Activated naive CD4-positive, alpha-beta T cell treated with anti-CD3 and anti-CD28 coated beads, Interleukin-2, amount 50 U/mL, for 72 hours (primary cell): ENCODE results near the gene IL13. TPM values are rescaled to one million over a fixed set of nuclear protein-coding genes. Genes with fewer than 3 reads are reported as not detected.

Source experiments
- ATAC-seq, 2 donors: fragments of 150-1000 bp; cut with Tn5 transposase; 2 replicates each; pipeline ENCODE4 v1.10.0; 2021; ENCODE audit warnings: mild to moderate bottlenecking in 2 of 2, moderate library complexity in 2 of 2
- DNase-seq, 2 donors: peaks; one replicate each; pipeline ENCODE4 v3.0.0; 2021 to 2022; ENCODE audit warnings: low spot score in 2 of 2
- H3K27ac Mint-ChIP-seq, 2 donors: one replicate each; pipeline ENCODE4 v1.8.0; 2022; ENCODE audit warnings: mild to moderate bottlenecking in 2 of 2, mixed read lengths in 2 of 2
- H3K36me3 Mint-ChIP-seq, 2 donors: one replicate each; pipeline ENCODE4 v1.8.0; 2022; ENCODE audit warnings: mixed read lengths in 2 of 2
- H3K9me3 Mint-ChIP-seq, 2 donors: one replicate each; pipeline ENCODE4 v1.8.0; 2022; ENCODE audit warnings: mixed read lengths in 2 of 2
- total RNA-seq, 2 donors: library from RNA; stranded (reverse); gene quantifications; one replicate each; pipeline ENCODE4 v1.2.3, GENCODE V29; 2022

The IL13 gene
- total RNA-seq, 2 donors from 2014 or later, result 0.72 to 0.98 TPM

GRCh38 chr5:132675936-132676689 is 18.1 kb downstream of the IL13 start:
- Mint-ChIP-seq H3K36me3 (no peaks in the 10 kb centered on the region), H3K27ac (no peak overlapping the region), H3K9me3 (no peaks in the 10 kb centered on the region)
- DNase-seq (peak in 1 of 2 donors; percentile 35), ATAC-seq (peak; percentile 58 to 77)

- DNase-seq (peak in 1 of 2 donors; percentile 34), ATAC-seq (no peak)
- Mint-ChIP-seq H3K9me3 (no peaks in the 10 kb centered on the region), H3K27ac (no peak overlapping the region), H3K36me3 (no peaks in the 10 kb centered on the region)
These were observed 19.2 kb downstream of the IL13 start for GRCh38 chr5:132677191-132677590.

GRCh38 chr5:132677682-132678400 is 19.9 kb downstream of the IL13 start:
- H3K9me3 Mint-ChIP-seq, result no peaks in the 10 kb centered on the region
- no peaks in the 10 kb centered on the region for H3K36me3 Mint-ChIP-seq
- ATAC-seq, result no peak
- H3K27ac Mint-ChIP-seq, result no peak overlapping the region
- no peak for DNase-seq

GRCh38 chr5:132678735-132679134 is 20.8 kb downstream of the IL13 start:
- Mint-ChIP-seq H3K27ac (no peak overlapping the region), H3K9me3 (no peaks in the 10 kb centered on the region), H3K36me3 (no peaks in the 10 kb centered on the region)
- peak in 1 of 2 donors; percentile 20 for DNase-seq
- ATAC-seq, result no peak

GRCh38 chr5:132679166-132679565 is 21.2 kb downstream of the IL13 start:
- ATAC-seq, result no peak
- no peak for DNase-seq
- no peak overlapping the region for H3K27ac Mint-ChIP-seq
- no peaks in the 10 kb centered on the region for H3K36me3 Mint-ChIP-seq
- H3K9me3 Mint-ChIP-seq, result no peaks in the 10 kb centered on the region

- Mint-ChIP-seq H3K36me3 (no peaks in the 10 kb centered on the region), H3K9me3 (no peaks in the 10 kb centered on the region), H3K27ac (no peak overlapping the region)
- ATAC-seq (no peak), DNase-seq (no peak)
These were observed 21.9 kb downstream of the IL13 start for GRCh38 chr5:132679717-132680380.

GRCh38 chr5:132680780-132681475 is 23.0 kb downstream of the IL13 start:
- ATAC-seq (no peak), DNase-seq (no peak)
- no peak overlapping the region for H3K27ac Mint-ChIP-seq
- H3K36me3 Mint-ChIP-seq, result no peaks in the 10 kb centered on the region
- H3K9me3 Mint-ChIP-seq, result no peaks in the 10 kb centered on the region

- no peaks in the 10 kb centered on the region for H3K9me3 Mint-ChIP-seq
- ATAC-seq (no peak), DNase-seq (no peak)
- no peaks in the 10 kb centered on the region for H3K36me3 Mint-ChIP-seq
- H3K27ac Mint-ChIP-seq, result no peak overlapping the region
These were observed 23.5 kb downstream of the IL13 start for GRCh38 chr5:132681476-132681831.

- H3K36me3 Mint-ChIP-seq, result no peaks in the 10 kb centered on the region
- no peak for ATAC-seq
- no peak overlapping the region for H3K27ac Mint-ChIP-seq
- no peaks in the 10 kb centered on the region for H3K9me3 Mint-ChIP-seq
- no peak for DNase-seq
These were observed 24.0 kb downstream of the IL13 start for GRCh38 chr5:132681983-132682382.

- H3K9me3 Mint-ChIP-seq, result no peaks in the 10 kb centered on the region
- no peak for DNase-seq
- no peaks in the 10 kb centered on the region for H3K36me3 Mint-ChIP-seq
- no peak overlapping the region for H3K27ac Mint-ChIP-seq
- ATAC-seq, result no peak
These were observed 26.5 kb downstream of the IL13 start for GRCh38 chr5:132684491-132684890.

- ATAC-seq, result peak; percentile 4 to 67
- DNase-seq, result peak in 1 of 2 donors; percentile 41
- Mint-ChIP-seq H3K9me3 (no peaks in the 10 kb centered on the region), H3K27ac (no peak overlapping the region), H3K36me3 (no peaks in the 10 kb centered on the region)
These were observed 27.1 kb downstream of the IL13 start for GRCh38 chr5:132684922-132685720.

GRCh38 chr5:132686193-132686592 is 28.2 kb downstream of the IL13 start:
- no peaks in the 10 kb centered on the region for H3K9me3 Mint-ChIP-seq
- no peak overlapping the region for H3K27ac Mint-ChIP-seq
- no peaks in the 10 kb centered on the region for H3K36me3 Mint-ChIP-seq
- no peak for ATAC-seq
- DNase-seq, result no peak

GRCh38 chr5:132687995-132688394 is 30.0 kb downstream of the IL13 start:
- DNase-seq, result no peak
- Mint-ChIP-seq H3K9me3 (no peaks in the 10 kb centered on the region), H3K36me3 (peaks cover 4 to 6% of the 10 kb centered on the region in 2 donors), H3K27ac (peak overlapping the region; percentile 61 to 64)
- peak; percentile 72 to 84 for ATAC-seq

GRCh38 chr5:132688536-132689339 is 30.8 kb downstream of the IL13 start:
- no peak for DNase-seq
- peak overlapping the region; percentile 24 to 64 for H3K27ac Mint-ChIP-seq
- no peaks in the 10 kb centered on the region for H3K9me3 Mint-ChIP-seq
- ATAC-seq, result peak; percentile 72 to 79
- H3K36me3 Mint-ChIP-seq, result peaks cover 4 to 6% of the 10 kb centered on the region in 2 donors

GRCh38 chr5:132689513-132689912 is 31.5 kb downstream of the IL13 start:
- Mint-ChIP-seq H3K27ac (no peak overlapping the region), H3K36me3 (peaks cover 4 to 6% of the 10 kb centered on the region in 2 donors), H3K9me3 (no peaks in the 10 kb centered on the region)
- DNase-seq (no peak), ATAC-seq (no peak)
